Karpas-422 (cell line): ENCODE measurements around the gene STK33. TPM values are rescaled to one million over a fixed set of nuclear protein-coding genes. Genes with fewer than 3 reads are reported as not detected.

Source experiments
- DNase-seq: peaks from one replicate; pipeline ENCODE4 v3.0.0-alpha.2; 2015
- H2AFZ ChIP-seq: fragments of 200-600 bp; sonication (generic); 2 replicates; pipeline ENCODE4 v1.6.1; 2014; ENCODE audit warnings: antibody characterized with exemption, low read length, mixed read lengths
- H3K27ac ChIP-seq: fragments of 200-600 bp; sonication (generic); 2 replicates; pipeline ENCODE4 v1.5.1; 2014; ENCODE audit warnings: mild to moderate bottlenecking, low read length, moderate library complexity
- H3K27me3 ChIP-seq: fragments of 200-600 bp; sonication (generic); 2 replicates; pipeline ENCODE4 v1.6.1; 2014; ENCODE audit warnings: low read length, mixed read lengths
- H3K36me3 ChIP-seq: fragments of 200-600 bp; sonication (generic); 2 replicates; pipeline ENCODE4 v1.6.1; 2014; ENCODE audit warnings: low read length, mixed read lengths; ENCODE audit not compliant: insufficient read depth
- H3K4me1 ChIP-seq: fragments of 200-600 bp; sonication (generic); 2 replicates; pipeline ENCODE4 v1.6.1; 2014; ENCODE audit warnings: mild to moderate bottlenecking, low read length, mixed read lengths
- H3K4me2 ChIP-seq: fragments of 200-600 bp; sonication (generic); 2 replicates; pipeline ENCODE4 v1.6.1; 2014; ENCODE audit warnings: low read length, low read depth, mild to moderate bottlenecking; ENCODE audit not compliant: poor library complexity, severe bottlenecking
- H3K4me3 ChIP-seq: fragments of 200-600 bp; sonication (generic); 2 replicates; pipeline ENCODE4 v1.5.1; 2014; ENCODE audit warnings: mild to moderate bottlenecking, antibody characterized with exemption, low read length, mixed read lengths
- H3K79me2 ChIP-seq: fragments of 200-600 bp; sonication (generic); 2 replicates; pipeline ENCODE4 v1.6.1; 2014; ENCODE audit warnings: mild to moderate bottlenecking, low read length, mixed read lengths
- H3K9ac ChIP-seq: fragments of 200-600 bp; sonication (generic); 2 replicates; pipeline ENCODE4 v1.6.0; 2014; ENCODE audit warnings: low read length
- H3K9me2 ChIP-seq: fragments of 200-600 bp; sonication (generic), shearing (Covaris generic); replicated peaks from 2 replicates; pipeline ENCODE4 v1.6.0; 2014; ENCODE audit warnings: mild to moderate bottlenecking, low read length, moderate library complexity; ENCODE audit not compliant: insufficient read depth
- H3K9me3 ChIP-seq: fragments of 300-700, 200-600 bp; sonication (generic); 2 replicates; pipeline ENCODE4 v1.6.1; 2014; ENCODE audit warnings: low read length, mixed read lengths
- H4K20me1 ChIP-seq: fragments of 200-600 bp; sonication (generic); 2 replicates; pipeline ENCODE4 v1.6.1; 2014; ENCODE audit warnings: mild to moderate bottlenecking, antibody characterized with exemption, low read length, low read depth; ENCODE audit not compliant: insufficient read depth
- total RNA-seq: library from RNA; depleted of rRNA; stranded (reverse); fragments of >200 nt; shearing (Covaris generic); gene quantifications from 2 replicates; pipeline ENCODE4 v1.2.3, GENCODE V29; 2014; ENCODE audit warnings: low replicate concordance

Gene STK33
- total RNA-seq, 1 experiment from 2014 or later = 20.2 TPM

DNA sequence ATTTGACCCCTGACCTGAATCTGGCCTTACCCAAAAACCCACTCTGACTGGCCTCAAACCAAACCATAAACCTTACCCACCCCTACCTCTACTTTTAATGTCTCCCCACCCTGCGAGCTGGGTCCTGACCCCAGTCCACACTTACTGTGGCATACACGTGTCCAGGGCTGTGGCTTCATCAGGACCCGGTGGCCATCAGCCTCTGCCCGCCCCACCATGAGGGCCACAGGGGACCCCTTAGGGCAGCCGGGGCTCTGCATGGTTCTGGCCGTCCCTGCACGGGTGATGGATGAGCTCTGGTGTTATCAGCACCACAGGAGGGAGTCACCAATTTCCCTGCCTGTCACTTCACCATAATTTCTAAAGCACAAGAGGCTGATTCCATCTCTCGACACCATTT lies 242.8 kb downstream of the STK33 start:
- H3K9me2 ChIP-seq = no peaks in the 10 kb centered on the region

DNA sequence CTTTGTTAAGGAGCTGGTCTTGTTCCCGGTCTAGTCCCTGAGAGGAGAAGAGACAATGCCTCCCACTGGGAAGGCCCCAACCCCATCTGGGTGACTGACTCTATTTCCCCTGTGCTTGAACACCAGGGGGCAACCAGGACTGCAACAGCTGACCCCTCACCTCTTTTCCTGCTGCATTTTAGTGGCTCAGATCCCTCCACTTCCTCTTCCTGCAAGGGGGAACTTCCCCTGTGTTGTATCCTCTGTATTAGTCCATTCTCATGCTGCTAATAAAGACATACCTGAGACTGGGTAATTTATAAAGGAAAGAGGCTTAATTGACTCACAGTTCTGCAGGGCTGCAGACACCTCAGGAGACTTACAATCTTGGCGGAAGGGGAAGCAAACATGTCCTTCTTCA lies 246.1 kb downstream of the STK33 start:
- Histone ChIP-seq H3K4me3 (no peak overlapping the region), H4K20me1 (peaks cover 3% of the 10 kb centered on the region; the same call in 1 of the 2 replicates), H3K9me2 (no peaks in the 10 kb centered on the region), H3K27ac (no peak overlapping the region), H3K27me3 (no peaks in the 10 kb centered on the region; the same call in 1 of the 2 replicates), H2AFZ (no peak overlapping the region), H3K79me2 (no peaks in the 10 kb centered on the region), H3K9me3 (no peaks in the 10 kb centered on the region), H3K9ac (no peak overlapping the region), H3K36me3 (no peaks in the 10 kb centered on the region), H3K4me1 (peaks cover 9% of the 10 kb centered on the region), H3K4me2 (no peak overlapping the region)
- no peak for DNase-seq

More for the DNA sequence above, 242.8 kb downstream of the STK33 start:
- Histone ChIP-seq H3K79me2 (no peaks in the 10 kb centered on the region), H3K9ac (no peak overlapping the region), H3K4me1 (no peaks in the 10 kb centered on the region), H3K4me3 (no peak overlapping the region), H3K27ac (no peak overlapping the region), H2AFZ (no peak overlapping the region), H3K4me2 (no peak overlapping the region), H3K9me3 (no peaks in the 10 kb centered on the region), H3K27me3 (no peaks in the 10 kb centered on the region; the same call in 1 of the 2 replicates), H3K36me3 (no peaks in the 10 kb centered on the region), H4K20me1 (0 out of 2 replicates have a peak, but pooled peaks cover 3% of the 10 kb centered on the region)
- no peak for DNase-seq

DNA sequence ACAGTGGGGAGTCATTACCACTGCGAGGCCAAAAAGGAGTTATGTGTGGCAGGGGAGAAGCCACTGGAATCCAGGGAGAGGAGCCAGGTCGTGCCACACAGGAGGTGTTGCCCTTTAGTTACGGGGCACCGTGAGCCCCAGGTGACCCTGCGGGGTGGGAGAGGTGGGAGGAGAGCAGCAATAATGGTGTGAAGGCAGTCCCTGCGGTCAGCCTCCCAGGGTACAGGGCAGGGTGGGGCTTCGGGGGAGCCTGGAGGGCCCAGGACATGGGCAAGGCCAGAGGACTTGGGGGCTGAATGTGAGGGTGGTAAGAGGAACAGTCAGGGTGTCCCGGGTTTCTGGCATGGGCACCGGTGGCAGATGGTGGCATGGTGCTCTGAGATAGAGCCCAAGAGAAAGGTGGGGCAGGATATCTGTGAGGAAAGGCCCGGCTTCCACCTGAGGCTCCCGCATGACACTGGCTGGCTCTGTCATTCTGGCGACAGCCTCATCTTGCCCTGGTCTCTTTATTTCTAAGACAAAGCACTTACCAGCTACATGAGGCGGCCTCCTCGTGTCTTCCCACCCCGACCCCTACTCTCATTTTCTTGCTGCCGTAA lies 247.8 kb downstream of the STK33 start:
- Histone ChIP-seq H3K9me2 (no peaks in the 10 kb centered on the region), H3K9me3 (no peaks in the 10 kb centered on the region), H3K4me2 (no peak overlapping the region), H3K4me3 (no peak overlapping the region), H3K4me1 (peaks cover 17% of the 10 kb centered on the region), H4K20me1 (peaks cover 8% of the 10 kb centered on the region; the same call in 1 of the 2 replicates), H3K79me2 (no peaks in the 10 kb centered on the region), H3K9ac (no peak overlapping the region), H3K27me3 (no peaks in the 10 kb centered on the region; the same call in 1 of the 2 replicates), H3K36me3 (no peaks in the 10 kb centered on the region), H2AFZ (no peak overlapping the region), H3K27ac (no peak overlapping the region)
- DNase-seq = no peak

DNA sequence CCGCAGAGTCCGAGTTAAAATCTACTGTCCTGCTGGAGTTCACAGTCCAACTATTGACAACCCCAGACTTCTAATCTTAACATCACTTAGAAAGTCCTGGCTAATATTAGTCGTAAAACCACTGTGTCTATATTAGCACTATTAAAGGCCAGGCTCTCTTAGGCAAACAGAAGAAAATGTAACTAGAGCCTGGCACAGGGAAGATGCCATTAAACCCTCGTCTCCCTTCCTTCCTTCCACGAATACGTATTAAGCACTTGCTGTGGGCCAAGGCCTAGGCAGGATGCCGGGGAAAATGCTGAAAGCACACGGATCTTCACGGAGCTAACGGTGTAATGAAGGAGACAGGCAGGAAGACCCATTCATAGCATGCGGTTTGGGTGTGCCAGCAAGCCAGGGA lies 248.8 kb downstream of the STK33 start:
- Histone ChIP-seq H2AFZ (no peak overlapping the region), H4K20me1 (peaks cover 5% of the 10 kb centered on the region; the same call in 1 of the 2 replicates), H3K9me2 (no peaks in the 10 kb centered on the region), H3K27ac (no peak overlapping the region), H3K79me2 (no peaks in the 10 kb centered on the region), H3K36me3 (no peaks in the 10 kb centered on the region), H3K9me3 (no peaks in the 10 kb centered on the region), H3K4me1 (peaks cover 17% of the 10 kb centered on the region), H3K4me2 (no peak overlapping the region), H3K4me3 (no peak overlapping the region), H3K27me3 (no peaks in the 10 kb centered on the region; the same call in 1 of the 2 replicates), H3K9ac (no peak overlapping the region)
- no peak for DNase-seq

DNA sequence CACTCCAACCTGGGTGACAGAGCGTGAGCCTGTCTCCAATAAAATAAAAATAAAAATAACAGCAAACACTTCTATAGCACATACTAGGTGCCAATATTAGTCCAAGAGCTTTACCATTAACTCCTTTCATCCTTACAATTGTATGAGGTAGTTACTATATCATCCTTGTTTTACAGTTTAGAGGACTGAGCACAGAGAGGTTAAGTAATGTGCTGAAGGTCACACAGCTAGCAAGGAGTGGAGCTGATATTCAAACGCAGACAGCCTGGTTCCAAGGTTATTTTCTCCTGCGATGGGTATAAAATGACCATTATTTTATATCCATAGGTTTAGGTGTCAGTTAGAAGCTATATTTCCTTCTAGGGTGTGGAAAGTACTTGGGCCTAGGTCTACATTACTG lies 249.7 kb downstream of the STK33 start:
- Histone ChIP-seq H3K9me3 (no peaks in the 10 kb centered on the region), H3K9ac (no peak overlapping the region), H3K9me2 (no peaks in the 10 kb centered on the region), H3K79me2 (no peaks in the 10 kb centered on the region), H3K4me2 (no peak overlapping the region), H3K27ac (no peak overlapping the region), H2AFZ (no peak overlapping the region), H3K27me3 (no peaks in the 10 kb centered on the region; the same call in 1 of the 2 replicates), H3K4me3 (no peak overlapping the region), H3K4me1 (peaks cover 17% of the 10 kb centered on the region), H4K20me1 (peaks cover 5% of the 10 kb centered on the region; the same call in 1 of the 2 replicates), H3K36me3 (no peaks in the 10 kb centered on the region)
- DNase-seq = no peak

DNA sequence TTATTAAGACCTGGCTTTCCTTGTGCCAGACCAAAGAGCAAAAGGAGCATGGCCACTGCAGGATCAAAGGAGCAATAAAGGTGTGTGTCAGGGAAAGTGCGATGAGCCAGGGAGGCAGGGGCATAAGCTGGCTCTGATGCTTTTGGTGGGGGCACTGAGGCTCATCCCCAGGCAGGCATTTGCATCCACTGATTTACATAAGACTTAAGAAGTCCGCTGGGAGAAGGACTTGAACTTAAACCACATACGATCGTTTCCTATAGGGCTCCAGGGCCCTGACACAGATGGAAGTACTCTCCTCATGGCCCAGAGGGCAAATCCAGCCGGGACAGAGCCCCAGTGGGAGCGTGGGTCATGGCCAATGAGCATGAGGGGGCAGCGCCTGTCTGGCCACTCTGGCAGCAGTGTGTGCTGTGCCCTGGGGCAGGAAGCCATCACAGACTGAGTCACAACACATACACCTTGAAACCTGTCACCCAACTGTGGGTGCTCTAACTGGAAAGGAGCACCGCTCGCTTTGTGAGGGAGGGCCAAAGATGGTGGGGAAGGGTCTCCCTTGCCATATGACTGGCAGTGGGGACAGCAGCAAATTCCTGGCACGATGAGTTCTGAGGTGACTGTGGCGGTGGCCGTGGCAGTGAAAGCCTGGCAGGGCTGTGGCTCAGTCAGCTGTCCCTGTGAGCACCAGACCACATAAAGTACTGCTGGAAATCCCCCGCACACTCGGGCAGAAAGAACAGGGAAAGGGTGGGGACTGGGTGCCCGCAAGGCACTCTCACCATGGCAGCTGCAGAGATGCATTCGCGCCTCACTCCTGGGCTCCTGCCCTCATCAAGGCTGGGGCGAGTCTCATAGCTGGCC lies 251.0 kb downstream of the STK33 start:
- Histone ChIP-seq H3K27ac (no peak overlapping the region), H2AFZ (no peak overlapping the region), H3K9me2 (no peaks in the 10 kb centered on the region), H3K4me3 (no peak overlapping the region), H3K4me1 (peaks cover 17% of the 10 kb centered on the region), H4K20me1 (peaks cover 5% of the 10 kb centered on the region; the same call in 1 of the 2 replicates), H3K36me3 (no peaks in the 10 kb centered on the region), H3K9ac (no peak overlapping the region), H3K79me2 (no peaks in the 10 kb centered on the region), H3K4me2 (peak overlapping the region; percentile 52), H3K9me3 (no peaks in the 10 kb centered on the region), H3K27me3 (no peaks in the 10 kb centered on the region; the same call in 1 of the 2 replicates)
- DNase-seq = peak; percentile 67

DNA sequence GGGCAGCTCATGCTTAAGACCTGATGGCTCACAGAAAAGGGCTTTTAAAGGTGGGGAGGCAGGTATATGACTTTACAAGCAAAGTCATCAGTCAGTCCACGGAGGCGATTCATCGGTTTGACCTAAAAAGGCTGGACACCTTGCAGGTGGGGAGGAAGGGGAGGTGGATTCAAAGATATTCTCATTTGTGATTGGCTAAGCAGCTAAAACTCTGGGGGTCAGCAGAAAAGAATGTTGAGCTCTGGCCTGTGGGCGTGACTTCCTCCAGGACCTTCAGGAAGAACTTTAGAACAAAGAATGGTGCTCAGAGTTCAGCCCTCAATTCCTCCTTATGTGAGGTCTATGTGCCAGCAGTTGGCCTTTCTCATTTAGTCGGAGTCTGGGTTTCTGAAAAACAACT lies 252.0 kb downstream of the STK33 start:
- Histone ChIP-seq H4K20me1 (peaks cover 5% of the 10 kb centered on the region; the same call in 1 of the 2 replicates), H3K9me3 (no peaks in the 10 kb centered on the region), H3K36me3 (no peaks in the 10 kb centered on the region), H2AFZ (no peak overlapping the region), H3K79me2 (no peaks in the 10 kb centered on the region), H3K4me1 (peaks cover 17% of the 10 kb centered on the region), H3K4me3 (no peak overlapping the region), H3K27ac (no peak overlapping the region), H3K9ac (no peak overlapping the region), H3K9me2 (no peaks in the 10 kb centered on the region), H3K27me3 (no peaks in the 10 kb centered on the region), H3K4me2 (no peak overlapping the region)
- DNase-seq = no peak
